KOPT-K1 (cell line): ENCODE results near the gene CDH20.
"Not testable (repeated sequence)": the region's sequence is repeated elsewhere in the genome, so short reads cannot be mapped to it uniquely, and the experiment has no call there.

ENCODE experiments used
- H3K27ac ChIP-seq: fragments of 200-600 bp; sonication (generic); 2 replicates; pipeline ENCODE4 v1.5.1; 2016; ENCODE audit warnings: antibody characterized with exemption, mild to moderate bottlenecking, low read depth, low read length; ENCODE audit not compliant: poor library complexity, severe bottlenecking
- H3K36me3 ChIP-seq: fragments of 200-600 bp; sonication (generic); 2 replicates; pipeline ENCODE4 v1.5.1; 2017; ENCODE audit warnings: antibody characterized with exemption, mild to moderate bottlenecking, low read length, moderate library complexity; ENCODE audit not compliant: insufficient read depth
- H3K9me3 ChIP-seq: fragments of 200-600 bp; sonication (generic); 2 replicates; pipeline ENCODE4 v1.5.1; 2017; ENCODE audit warnings: antibody characterized with exemption, low read length, mild to moderate bottlenecking; ENCODE audit not compliant: insufficient read depth, poor library complexity, severe bottlenecking

The CDH20 gene

GRCh38 chr18:61334491-61334850 is 1.2 kb downstream of the CDH20 start:
- Histone ChIP-seq H3K27ac (no peak overlapping the region), H3K36me3 (no peaks in the 10 kb centered on the region), H3K9me3 (no peaks in the 10 kb centered on the region)

- H3K36me3 ChIP-seq: no peaks in the 10 kb centered on the region
- no peaks in the 10 kb centered on the region for H3K9me3 ChIP-seq
- no peak overlapping the region for H3K27ac ChIP-seq
Measured at GRCh38 chr18:61334951-61335683, 1.9 kb downstream of the CDH20 start.

- Histone ChIP-seq H3K27ac (no peak overlapping the region), H3K36me3 (no peaks in the 10 kb centered on the region), H3K9me3 (no peaks in the 10 kb centered on the region)
Measured at GRCh38 chr18:61335684-61336555, 2.7 kb downstream of the CDH20 start.

GRCh38 chr18:61336766-61337165 is 3.5 kb downstream of the CDH20 start:
- H3K9me3 ChIP-seq: no peaks in the 10 kb centered on the region
- no peak overlapping the region for H3K27ac ChIP-seq
- no peaks in the 10 kb centered on the region for H3K36me3 ChIP-seq

- Histone ChIP-seq H3K9me3 (no peaks in the 10 kb centered on the region), H3K36me3 (no peaks in the 10 kb centered on the region), H3K27ac (no peak overlapping the region)
Measured at GRCh38 chr18:61337527-61337926, 4.3 kb downstream of the CDH20 start.

GRCh38 chr18:61340148-61340547 is 6.9 kb downstream of the CDH20 start:
- no peaks in the 10 kb centered on the region for H3K9me3 ChIP-seq
- H3K27ac ChIP-seq: no peak overlapping the region
- no peaks in the 10 kb centered on the region for H3K36me3 ChIP-seq

- H3K36me3 ChIP-seq: no peaks in the 10 kb centered on the region
- H3K9me3 ChIP-seq: no peaks in the 10 kb centered on the region
- H3K27ac ChIP-seq: no peak overlapping the region
Measured at GRCh38 chr18:61348230-61348629, 15.0 kb downstream of the CDH20 start.

- Histone ChIP-seq H3K9me3 (no peaks in the 10 kb centered on the region), H3K36me3 (no peaks in the 10 kb centered on the region), H3K27ac (no peak overlapping the region)
Measured at GRCh38 chr18:61350578-61350977, 17.3 kb downstream of the CDH20 start.

- Histone ChIP-seq H3K27ac (no peak overlapping the region), H3K9me3 (no peaks in the 10 kb centered on the region), H3K36me3 (no peaks in the 10 kb centered on the region)
Measured at GRCh38 chr18:61352059-61352458, 18.8 kb downstream of the CDH20 start.

- Histone ChIP-seq H3K9me3 (no peaks in the 10 kb centered on the region), H3K27ac (no peak overlapping the region), H3K36me3 (no peaks in the 10 kb centered on the region)
Measured at GRCh38 chr18:61352611-61353010, 19.4 kb downstream of the CDH20 start.

- Histone ChIP-seq H3K36me3 (no peaks in the 10 kb centered on the region), H3K27ac (no peak overlapping the region), H3K9me3 (no peaks in the 10 kb centered on the region)
Measured at GRCh38 chr18:61360404-61361383, 27.5 kb downstream of the CDH20 start.

- no peaks in the 10 kb centered on the region for H3K36me3 ChIP-seq
- no peaks in the 10 kb centered on the region for H3K9me3 ChIP-seq
- no peak overlapping the region for H3K27ac ChIP-seq
Measured at GRCh38 chr18:61362511-61362910, 29.3 kb downstream of the CDH20 start.

- H3K27ac ChIP-seq: no peak overlapping the region
- H3K36me3 ChIP-seq: no peaks in the 10 kb centered on the region
- H3K9me3 ChIP-seq: no peaks in the 10 kb centered on the region
Measured at GRCh38 chr18:61364953-61365352, 31.7 kb downstream of the CDH20 start.

GRCh38 chr18:61368001-61368400 is 34.8 kb downstream of the CDH20 start:
- H3K36me3 ChIP-seq: no peaks in the 10 kb centered on the region
- no peak overlapping the region for H3K27ac ChIP-seq
- H3K9me3 ChIP-seq: no peaks in the 10 kb centered on the region

GRCh38 chr18:61369671-61370070 is 36.4 kb downstream of the CDH20 start:
- not testable (repeated sequence) for H3K36me3 ChIP-seq, H3K27ac ChIP-seq, H3K9me3 ChIP-seq
